ENCODE data around the gene GNAI3.

- TF ChIP-seq POLR2A (IDR thresholded peaks at IDR 0.05; ENCODE audit: low read length) (no peak), GATA1 (IDR thresholded peaks at IDR 0.05; ENCODE audit: low read depth, low read length) (no peak)
Observed at GRCh38 chr1:109625176-109625575, 76.8 kb downstream of the GNAI3 start.
